ENCODE data around the gene FMR1.

GRCh38 chrX:147927256-147927655, 15.5 kb downstream of the FMR1 start:
- TF ChIP-seq CTCF (IDR thresholded peaks at IDR 0.05; ENCODE audit: poor library complexity) (no peak), EZH2 (IDR thresholded peaks at IDR 0.05; ENCODE audit: borderline replicate concordance) (no peak), EZH2phosphoT487 (IDR thresholded peaks at IDR 0.05; ENCODE audit: low read depth, severe bottlenecking, unreplicated experiment) (no peak)
